Heart left ventricle (tissue), 13 donors: ENCODE measurements around the gene F11R.

Experiments used
- CTCF ChIP-seq, 12 donors: fragments of 200-600 bp; sonication (generic) in 4 of 12; IDR thresholded peaks; one replicate each; pipeline versions ENCODE4 v1.5.0 to v1.8.0; 2018 to 2022; ENCODE audit warnings: antibody characterized with exemption in 12 of 12, mild to moderate bottlenecking in 5 of 12
- POLR2A ChIP-seq, 2 donors: fragments of 450-650 bp; IDR thresholded peaks; one replicate each; pipeline ENCODE4 v1.6.1; 2017; ENCODE audit warnings: antibody characterized with exemption in 2 of 2, mild to moderate bottlenecking in 2 of 2, moderate library complexity in 2 of 2
- donor health status: ischemic (EF 13 %, LVEDD 7.1; RV severe dilation, severe dysfunction).
- donor health status: DM: no; HTN: yes; CAD: no.
- donor health status: DM: no; HTN: no; CAD: no.
- donor health status: ischemic (EF 25% LVEDD 6.9; RV normal size, moderate dysfunction).
- donor health status: ischemic (EF 25% LVEDD 5.7; RV mildly dilated, moderate dysfunction).
- donor health status: ischemic (EF 35%, LVEDD 5.7; RV mildly dilated, moderate dysfunction).
- donor health status: nonischemic (EF 11% LVEDD 7.7; RV severe dilation, severe dysfunction).
- donor health status: DM: yes; HTN: yes; CAD: no.
- donor health status: PGD.
- donor health status: ischemic (EF 29% LVEDD 5.4; RV normal size, mild dysfunction).
- donor health status: nonischemic (EF 23%, LVEDD 6.1; RV moderate dilation, normal function).

GRCh38 chr1:160950657-160951056, 70.3 kb downstream of the F11R start:
- TF ChIP-seq CTCF (IDR thresholded peaks at IDR 0.05) (no peak), POLR2A (IDR thresholded peaks at IDR 0.05) (no peak)
